22Rv1 (cell line): ENCODE measurements around the gene ZNF286A.

Source experiments
- CTCF ChIP-seq: fragments of 450-650 bp; IDR thresholded peaks from 2 replicates; pipeline ENCODE4 v1.5.1; 2017; ENCODE audit warnings: mild to moderate bottlenecking
- ZFX ChIP-seq: fragments of 450-650 bp; IDR thresholded peaks from 2 replicates; pipeline ENCODE4 v1.6.1; 2017; ENCODE audit warnings: antibody characterized with exemption, borderline replicate concordance

- TF ChIP-seq CTCF (no peak), ZFX (no peak)
Measured at GRCh38 chr17:15740570-15741120, 41.1 kb downstream of the ZNF286A start.
